PC-3 (cell line): ENCODE results near the gene WWP2. TPM values are rescaled to one million over a fixed set of nuclear protein-coding genes. Genes with fewer than 3 reads are reported as not detected.
A peak's percentile ranks its signal among the peaks of the same experiment; 100 is the strongest.

Experiments
- ATAC-seq: fragments of 200-7000 bp; cut with Tn5 transposase; 2 replicates; pipeline ENCODE4 v1.9.1; 2020; ENCODE audit warnings: mild to moderate bottlenecking, moderate library complexity
- BruUV-seq: library from RNA; stranded (reverse); fragments of 400-500 nt; replicated peaks from 2 replicates; lab custom pipeline; 2021; lab: Mats Ljungman, UMichigan
- CTCF ChIA-PET: fragments of 300-600 bp; sonication (Branson Sonifier 250); formaldehyde crosslinking; loops from one replicate; lab custom pipeline; 2022; ENCODE audit warnings: antibody characterized with exemption; lab: Charles Lee
- POLR2A ChIA-PET: fragments of 300-600 bp; sonication (Branson Sonifier 250); formaldehyde crosslinking; loops from one replicate; lab custom pipeline; 2022; ENCODE audit warnings: antibody characterized with exemption; ENCODE audit not compliant: unreplicated experiment; lab: Charles Lee
- DNase-seq: peaks from one replicate; pipeline ENCODE4 v3.0.0-alpha.2; 2015
- H2AFZ ChIP-seq: fragments of 300-600 bp; sonication (generic); 2 replicates; pipeline ENCODE4 v1.6.0; 2016; ENCODE audit warnings: antibody characterized with exemption, low read length
- H3F3A ChIP-seq: fragments of 300-600 bp; sonication (generic); one replicate; pipeline ENCODE4 v1.6.0; 2017; ENCODE audit warnings: antibody characterized with exemption, low read length, control low read depth, mild to moderate bottlenecking; ENCODE audit not compliant: unreplicated experiment
- H3K27ac ChIP-seq: fragments of 300-600 bp; sonication (generic); 2 replicates; pipeline ENCODE4 v1.5.1; 2016; ENCODE audit warnings: mild to moderate bottlenecking, low read length
- H3K27me3 ChIP-seq: fragments of 300-600 bp; sonication (generic); 2 replicates; pipeline ENCODE4 v1.6.1; 2016; ENCODE audit warnings: low read length, mixed read lengths
- H3K36me3 ChIP-seq: fragments of 300-600 bp; sonication (generic); 2 replicates; pipeline ENCODE4 v1.6.1; 2016; ENCODE audit warnings: low read depth, mixed run types, low read length, mixed read lengths
- H3K4me1 ChIP-seq: fragments of 300-600 bp; sonication (generic); 2 replicates; pipeline ENCODE4 v1.5.1; 2016; ENCODE audit warnings: low read length; ENCODE audit not compliant: insufficient read depth
- H3K4me2 ChIP-seq: fragments of 300-600 bp; sonication (generic); 2 replicates; pipeline ENCODE4 v1.6.0; 2016; ENCODE audit warnings: low read length
- H3K4me3 ChIP-seq: fragments of 300-600 bp; sonication (generic); 2 replicates; pipeline ENCODE4 v1.5.1; 2016; ENCODE audit warnings: mild to moderate bottlenecking, low read length, mixed read lengths
- H3K79me2 ChIP-seq: fragments of 300-600 bp; sonication (generic); 2 replicates; pipeline ENCODE4 v1.6.1; 2017; ENCODE audit warnings: low read length, mixed read lengths
- H3K9ac ChIP-seq: fragments of 300-600 bp; sonication (generic); 2 replicates; pipeline ENCODE4 v1.6.0; 2016; ENCODE audit warnings: mild to moderate bottlenecking, low read length
- H3K9me2 ChIP-seq: fragments of 300-600 bp; sonication (generic); replicated peaks from 2 replicates; pipeline ENCODE4 v1.6.1; 2016; ENCODE audit warnings: mixed run types, low read length, mixed read lengths
- H3K9me3 ChIP-seq: fragments of 300-600 bp; sonication (generic); 2 replicates; pipeline ENCODE4 v1.6.1; 2016; ENCODE audit warnings: low read length, mixed read lengths
- H4K20me1 ChIP-seq: fragments of 300-600 bp; sonication (generic); 2 replicates; pipeline ENCODE4 v1.6.1; 2016; ENCODE audit warnings: low read length, mixed read lengths
- EZH2 ChIP-seq: fragments of 300-600 bp; sonication (generic); IDR thresholded peaks from one replicate; pipeline ENCODE4 v1.6.1; 2017; ENCODE audit warnings: antibody characterized with exemption, mild to moderate bottlenecking, low read length; ENCODE audit not compliant: unreplicated experiment
- EZH2phosphoT487 ChIP-seq: fragments of 300-600 bp; sonication (generic); IDR thresholded peaks from 2 replicates; pipeline ENCODE4 v1.6.1; 2018; ENCODE audit warnings: mild to moderate bottlenecking, antibody characterized with exemption, low read length, borderline replicate concordance
- intact Hi-C: fragments of 100-400 bp; cut with micrococcal nuclease; formaldehyde crosslinking; loops from 2 replicates; pipeline ENCODE4 v1.9.0; 2023
- total RNA-seq: library from RNA; depleted of rRNA; stranded (reverse); fragments of >200 nt; gene quantifications from 2 replicates; pipeline ENCODE4 v1.2.3, GENCODE V29; 2014
- TF ChIP-seq, protein P1 (sequence below): fragments of 300-600 bp; sonication (generic); conservative IDR thresholded peaks from 2 replicates; pipeline ENCODE4 v1.5.1; 2017; ENCODE audit warnings: antibody characterized with exemption, low read depth, mild to moderate bottlenecking, low read length

Gene WWP2
- total RNA-seq, 1 experiment from 2014 or later, result 15.8 TPM

DNA sequence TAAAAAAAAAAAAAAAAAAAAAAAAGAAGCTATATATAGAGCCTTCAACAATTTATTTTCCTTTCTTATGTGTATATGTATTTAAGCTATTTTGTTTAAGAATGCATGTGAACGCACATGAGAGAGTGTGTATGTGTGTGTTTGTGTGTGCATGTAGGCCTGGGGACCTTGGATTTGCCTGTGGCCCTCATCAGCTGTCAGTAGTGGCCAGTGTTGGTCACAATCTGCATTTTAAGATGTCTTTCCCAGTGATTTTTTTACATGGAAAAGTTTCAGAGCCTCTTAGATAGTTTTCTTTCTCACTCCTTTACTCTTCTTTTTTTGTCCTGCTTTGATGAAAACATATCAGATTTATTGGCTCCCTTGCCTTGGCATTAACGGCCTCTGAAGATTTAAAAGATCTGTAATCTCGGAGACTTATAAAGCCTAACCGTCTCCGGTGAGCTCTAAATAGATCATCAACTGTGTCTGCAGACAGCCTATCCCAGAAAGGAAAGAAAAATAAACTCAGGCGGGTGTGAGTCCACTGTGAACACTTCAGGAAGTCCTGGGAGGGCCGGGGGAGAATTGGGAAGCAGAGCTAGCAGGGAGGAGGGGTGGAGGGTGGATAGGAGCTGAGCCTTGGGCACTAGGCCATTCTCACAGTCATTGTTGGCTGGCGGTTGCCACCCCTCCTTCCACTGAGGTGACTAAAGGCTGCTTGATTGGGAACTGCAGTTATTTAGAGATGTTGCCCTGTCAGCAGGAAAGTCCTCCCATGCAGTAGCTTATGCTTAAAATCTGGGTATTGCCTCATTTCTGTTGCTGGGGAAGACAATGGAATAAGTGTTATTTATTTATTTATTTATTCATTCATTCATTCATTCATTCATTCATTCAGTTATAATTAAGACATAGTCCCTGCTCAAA is 86.8 kb downstream of the WWP2 start:
- Histone ChIP-seq H3F3A (no peaks in the 10 kb centered on the region), H3K9me3 (no peaks in the 10 kb centered on the region), H3K9ac (no peak overlapping the region), H4K20me1 (no peaks in the 10 kb centered on the region), H3K27me3 (no peaks in the 10 kb centered on the region), H3K79me2 (no peaks in the 10 kb centered on the region), H3K4me3 (no peak overlapping the region), H3K4me1 (0 out of 2 replicates have a peak, but pooled peaks cover 4% of the 10 kb centered on the region), H3K9me2 (no peaks in the 10 kb centered on the region), H3K36me3 (no peaks in the 10 kb centered on the region), H3K27ac (peak overlapping the region; percentile 7; the same call in 1 of the 2 replicates), H2AFZ (no peak overlapping the region), H3K4me2 (no peak overlapping the region)
- DNase-seq (peak; percentile 58), ATAC-seq (peak; percentile 97)
- CTCF ChIA-PET, result interaction anchor here (0.5 to 1.6 kb wide), 2 partner anchors 21 to 82 kb away, joined by 6 to 7 read pairs; no protein-coding TSS in a partner anchor
- TF ChIP-seq, protein P1, sequence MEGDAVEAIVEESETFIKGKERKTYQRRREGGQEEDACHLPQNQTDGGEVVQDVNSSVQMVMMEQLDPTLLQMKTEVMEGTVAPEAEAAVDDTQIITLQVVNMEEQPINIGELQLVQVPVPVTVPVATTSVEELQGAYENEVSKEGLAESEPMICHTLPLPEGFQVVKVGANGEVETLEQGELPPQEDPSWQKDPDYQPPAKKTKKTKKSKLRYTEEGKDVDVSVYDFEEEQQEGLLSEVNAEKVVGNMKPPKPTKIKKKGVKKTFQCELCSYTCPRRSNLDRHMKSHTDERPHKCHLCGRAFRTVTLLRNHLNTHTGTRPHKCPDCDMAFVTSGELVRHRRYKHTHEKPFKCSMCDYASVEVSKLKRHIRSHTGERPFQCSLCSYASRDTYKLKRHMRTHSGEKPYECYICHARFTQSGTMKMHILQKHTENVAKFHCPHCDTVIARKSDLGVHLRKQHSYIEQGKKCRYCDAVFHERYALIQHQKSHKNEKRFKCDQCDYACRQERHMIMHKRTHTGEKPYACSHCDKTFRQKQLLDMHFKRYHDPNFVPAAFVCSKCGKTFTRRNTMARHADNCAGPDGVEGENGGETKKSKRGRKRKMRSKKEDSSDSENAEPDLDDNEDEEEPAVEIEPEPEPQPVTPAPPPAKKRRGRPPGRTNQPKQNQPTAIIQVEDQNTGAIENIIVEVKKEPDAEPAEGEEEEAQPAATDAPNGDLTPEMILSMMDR, result no peak
- no peak for TF ChIP-seq EZH2
- TF ChIP-seq EZH2phosphoT487, result no peak
- POLR2A ChIA-PET, result no interaction called here
- BruUV-seq, result no TSS peak
- intact Hi-C loops, result no loop called here

DNA sequence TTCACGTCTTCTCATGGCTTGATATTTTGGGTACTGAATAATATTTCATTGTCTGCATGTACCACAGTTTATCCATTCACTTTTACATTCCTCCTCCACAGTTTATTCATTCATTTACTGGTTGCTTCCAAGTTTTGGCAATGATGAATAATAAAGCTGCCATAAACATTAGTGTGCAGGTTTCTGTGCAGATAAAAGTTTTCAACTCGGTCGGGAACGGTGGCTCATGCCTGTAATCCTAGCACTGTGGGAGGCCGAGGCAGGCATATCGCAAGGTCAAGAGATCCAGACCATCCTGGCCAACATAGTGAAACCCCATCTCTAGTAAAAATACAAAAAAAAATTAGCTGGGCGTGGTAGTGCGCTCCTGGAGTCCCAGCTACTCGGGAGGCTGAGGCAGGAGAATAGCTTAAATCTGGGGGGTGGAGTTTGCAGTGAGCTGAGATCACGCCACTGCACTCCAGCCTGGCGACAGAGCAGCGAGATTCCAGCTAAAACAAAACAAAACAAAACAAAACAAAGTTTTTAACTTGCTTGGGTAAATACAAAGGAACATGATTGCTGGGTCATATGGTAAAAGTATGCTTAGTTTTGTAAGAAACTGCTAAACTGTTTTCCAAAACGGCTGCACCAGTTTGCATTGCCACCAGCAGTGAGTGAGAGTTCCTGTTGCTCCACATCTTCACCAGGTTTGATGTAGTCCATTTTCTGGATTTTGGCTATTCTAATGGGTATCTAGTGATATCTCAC is 89.5 kb downstream of the WWP2 start:
- Histone ChIP-seq H3K4me1 (0 out of 2 replicates have a peak, but pooled peaks cover 4% of the 10 kb centered on the region), H3K27me3 (no peaks in the 10 kb centered on the region), H3F3A (no peaks in the 10 kb centered on the region), H3K79me2 (no peaks in the 10 kb centered on the region), H3K27ac (no peak overlapping the region), H4K20me1 (no peaks in the 10 kb centered on the region), H3K36me3 (no peaks in the 10 kb centered on the region), H3K4me3 (no peak overlapping the region), H2AFZ (no peak overlapping the region), H3K9ac (no peak overlapping the region), H3K4me2 (no peak overlapping the region), H3K9me2 (no peaks in the 10 kb centered on the region), H3K9me3 (no peaks in the 10 kb centered on the region)
- intact Hi-C loops, result no loop called here
- POLR2A ChIA-PET, result no interaction called here
- TF ChIP-seq EZH2 (no peak), EZH2phosphoT487 (no peak)
- TF ChIP-seq, protein P1, result no peak
- CTCF ChIA-PET, result no interaction called here
- no peak for DNase-seq
- no peak for ATAC-seq
- BruUV-seq, result no TSS peak
